ENCODE results near the gene COPG1. TPM values are rescaled to one million over a fixed set of nuclear protein-coding genes. Genes with fewer than 3 reads are reported as not detected.
A peak's percentile ranks its signal among the peaks of the same experiment; 100 is the strongest.

Gene COPG1
- total RNA-seq, 1 experiment from 2014 or later: 132 TPM

- TF ChIP-seq ESRRA (CRISPR knock-in tag; IDR thresholded peaks at IDR 0.05; ENCODE audit: borderline replicate concordance) (no peak), TEAD1 (CRISPR knock-in tag; IDR thresholded peaks at IDR 0.05) (no peak), CREM (CRISPR knock-in tag; IDR thresholded peaks at IDR 0.05) (0 out of 2 replicates have a peak, but pooled peaks have one; percentile 30), ZNF396 (CRISPR knock-in tag; IDR thresholded peaks at IDR 0.05; ENCODE audit: borderline replicate concordance) (no peak)
These were observed 65.2 kb downstream of the COPG1 start (continued) for GRCh38 chr3:129314386-129315222.

DNA sequence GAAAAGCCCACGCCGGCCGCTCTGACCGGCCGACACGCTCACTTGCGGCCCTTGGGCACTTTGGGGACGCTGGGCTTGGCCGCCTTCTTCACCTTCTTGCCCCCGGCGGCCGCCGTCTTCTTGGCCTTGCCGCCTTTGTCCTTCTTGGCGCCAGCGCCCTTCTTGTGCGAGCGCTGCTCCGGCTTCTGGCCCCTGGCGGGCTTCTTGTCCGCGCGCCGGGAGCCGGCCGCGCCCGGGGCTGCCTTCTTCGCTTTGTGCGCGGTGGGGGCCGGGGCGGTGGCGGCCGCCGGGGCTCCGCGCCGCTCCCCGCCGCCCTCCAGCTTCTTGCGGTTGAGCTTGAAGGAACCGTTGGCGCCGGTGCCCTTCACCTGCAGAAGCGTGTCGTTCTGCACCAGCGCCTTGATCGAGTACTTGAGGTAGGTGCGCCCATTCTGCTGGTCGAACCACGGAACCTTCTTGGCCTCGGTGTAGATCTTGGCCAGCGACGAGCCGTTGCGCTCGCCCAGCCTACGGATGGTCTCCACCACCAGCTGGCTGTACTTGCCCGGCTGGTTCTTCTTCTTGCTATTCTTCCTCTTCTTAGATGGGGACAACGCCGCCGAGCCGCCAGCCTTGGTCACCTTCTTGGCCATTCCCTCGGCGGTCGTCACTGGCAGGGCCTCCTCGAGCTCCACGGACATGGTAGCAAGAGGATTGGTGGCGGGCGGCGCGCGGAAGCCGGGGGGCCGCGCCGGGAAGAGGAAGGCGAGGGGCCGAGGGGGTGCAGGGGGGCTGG lies 66.0 kb downstream of the COPG1 start:
- no peaks in the 10 kb centered on the region; the same call in 1 of the 2 replicates for H3K27me3 Mint-ChIP-seq (ENCODE audit: low read depth)
- H3K9me3 Mint-ChIP-seq: no peaks in the 10 kb centered on the region
- H3K36me3 Mint-ChIP-seq: no peaks in the 10 kb centered on the region
- POLR2A ChIA-PET: interaction anchor here (0.6 to 3.9 kb wide), 15 partner anchors 11 to 436 kb away, joined by 3 to 44 read pairs (median 5); partner anchors contain the start of genes CNBP, COPG1, HMCES and RAB43
- H3K4me1 Mint-ChIP-seq: peaks cover 9% of the 10 kb centered on the region
- H3K27ac Mint-ChIP-seq: peak overlapping the region; percentile 84
- ATAC-seq: no peak
- CTCF ChIA-PET: interaction anchor here (0.7 to 2.0 kb wide), 15 partner anchors 9 to 298 kb away, joined by 3 to 32 read pairs (median 4); partner anchors contain the start of genes COPG1, HMCES and RAB43
- no peak for TF ChIP-seq NR2C2 (CRISPR knock-in tag; IDR thresholded peaks at IDR 0.05)
- TF ChIP-seq, protein P1, sequence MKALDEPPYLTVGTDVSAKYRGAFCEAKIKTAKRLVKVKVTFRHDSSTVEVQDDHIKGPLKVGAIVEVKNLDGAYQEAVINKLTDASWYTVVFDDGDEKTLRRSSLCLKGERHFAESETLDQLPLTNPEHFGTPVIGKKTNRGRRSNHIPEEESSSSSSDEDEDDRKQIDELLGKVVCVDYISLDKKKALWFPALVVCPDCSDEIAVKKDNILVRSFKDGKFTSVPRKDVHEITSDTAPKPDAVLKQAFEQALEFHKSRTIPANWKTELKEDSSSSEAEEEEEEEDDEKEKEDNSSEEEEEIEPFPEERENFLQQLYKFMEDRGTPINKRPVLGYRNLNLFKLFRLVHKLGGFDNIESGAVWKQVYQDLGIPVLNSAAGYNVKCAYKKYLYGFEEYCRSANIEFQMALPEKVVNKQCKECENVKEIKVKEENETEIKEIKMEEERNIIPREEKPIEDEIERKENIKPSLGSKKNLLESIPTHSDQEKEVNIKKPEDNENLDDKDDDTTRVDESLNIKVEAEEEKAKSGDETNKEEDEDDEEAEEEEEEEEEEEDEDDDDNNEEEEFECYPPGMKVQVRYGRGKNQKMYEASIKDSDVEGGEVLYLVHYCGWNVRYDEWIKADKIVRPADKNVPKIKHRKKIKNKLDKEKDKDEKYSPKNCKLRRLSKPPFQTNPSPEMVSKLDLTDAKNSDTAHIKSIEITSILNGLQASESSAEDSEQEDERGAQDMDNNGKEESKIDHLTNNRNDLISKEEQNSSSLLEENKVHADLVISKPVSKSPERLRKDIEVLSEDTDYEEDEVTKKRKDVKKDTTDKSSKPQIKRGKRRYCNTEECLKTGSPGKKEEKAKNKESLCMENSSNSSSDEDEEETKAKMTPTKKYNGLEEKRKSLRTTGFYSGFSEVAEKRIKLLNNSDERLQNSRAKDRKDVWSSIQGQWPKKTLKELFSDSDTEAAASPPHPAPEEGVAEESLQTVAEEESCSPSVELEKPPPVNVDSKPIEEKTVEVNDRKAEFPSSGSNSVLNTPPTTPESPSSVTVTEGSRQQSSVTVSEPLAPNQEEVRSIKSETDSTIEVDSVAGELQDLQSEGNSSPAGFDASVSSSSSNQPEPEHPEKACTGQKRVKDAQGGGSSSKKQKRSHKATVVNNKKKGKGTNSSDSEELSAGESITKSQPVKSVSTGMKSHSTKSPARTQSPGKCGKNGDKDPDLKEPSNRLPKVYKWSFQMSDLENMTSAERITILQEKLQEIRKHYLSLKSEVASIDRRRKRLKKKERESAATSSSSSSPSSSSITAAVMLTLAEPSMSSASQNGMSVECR (CRISPR knock-in tag; IDR thresholded peaks at IDR 0.05; ENCODE audit: borderline replicate concordance): peak; percentile 67; the same call in 1 of the 2 replicates
- TF ChIP-seq, protein P2, sequence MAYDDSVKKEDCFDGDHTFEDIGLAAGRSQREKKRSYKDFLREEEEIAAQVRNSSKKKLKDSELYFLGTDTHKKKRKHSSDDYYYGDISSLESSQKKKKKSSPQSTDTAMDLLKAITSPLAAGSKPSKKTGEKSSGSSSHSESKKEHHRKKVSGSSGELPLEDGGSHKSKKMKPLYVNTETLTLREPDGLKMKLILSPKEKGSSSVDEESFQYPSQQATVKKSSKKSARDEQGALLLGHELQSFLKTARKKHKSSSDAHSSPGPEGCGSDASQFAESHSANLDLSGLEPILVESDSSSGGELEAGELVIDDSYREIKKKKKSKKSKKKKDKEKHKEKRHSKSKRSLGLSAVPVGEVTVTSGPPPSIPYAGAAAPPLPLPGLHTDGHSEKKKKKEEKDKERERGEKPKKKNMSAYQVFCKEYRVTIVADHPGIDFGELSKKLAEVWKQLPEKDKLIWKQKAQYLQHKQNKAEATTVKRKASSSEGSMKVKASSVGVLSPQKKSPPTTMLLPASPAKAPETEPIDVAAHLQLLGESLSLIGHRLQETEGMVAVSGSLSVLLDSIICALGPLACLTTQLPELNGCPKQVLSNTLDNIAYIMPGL (CRISPR knock-in tag; IDR thresholded peaks at IDR 0.05): 0 out of 2 replicates have a peak, but pooled peaks have one; percentile 7
- no peak for TF ChIP-seq JAZF1 (CRISPR knock-in tag; IDR thresholded peaks at IDR 0.05)
- no peak for TF ChIP-seq MXD4 (CRISPR knock-in tag; IDR thresholded peaks at IDR 0.05; ENCODE audit: borderline replicate concordance)
- no peak for TF ChIP-seq ZBTB43 (CRISPR knock-in tag; IDR thresholded peaks at IDR 0.05)
- 0 out of 2 replicates have a peak, but pooled peaks have one; percentile 6 for TF ChIP-seq CREM (CRISPR knock-in tag; IDR thresholded peaks at IDR 0.05)
- no peak for TF ChIP-seq SP1 (CRISPR knock-in tag; conservative IDR thresholded peaks at IDR 0.05)
- TF ChIP-seq NFE2L1 (CRISPR knock-in tag; IDR thresholded peaks at IDR 0.05): no peak
- TF ChIP-seq MAX (CRISPR knock-in tag; IDR thresholded peaks at IDR 0.05): 0 out of 2 replicates have a peak, but pooled peaks have one; percentile 32
- TF ChIP-seq, protein P3, sequence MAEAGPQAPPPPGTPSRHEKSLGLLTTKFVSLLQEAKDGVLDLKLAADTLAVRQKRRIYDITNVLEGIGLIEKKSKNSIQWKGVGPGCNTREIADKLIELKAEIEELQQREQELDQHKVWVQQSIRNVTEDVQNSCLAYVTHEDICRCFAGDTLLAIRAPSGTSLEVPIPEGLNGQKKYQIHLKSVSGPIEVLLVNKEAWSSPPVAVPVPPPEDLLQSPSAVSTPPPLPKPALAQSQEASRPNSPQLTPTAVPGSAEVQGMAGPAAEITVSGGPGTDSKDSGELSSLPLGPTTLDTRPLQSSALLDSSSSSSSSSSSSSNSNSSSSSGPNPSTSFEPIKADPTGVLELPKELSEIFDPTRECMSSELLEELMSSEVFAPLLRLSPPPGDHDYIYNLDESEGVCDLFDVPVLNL (CRISPR knock-in tag; IDR thresholded peaks at IDR 0.05; ENCODE audit: borderline replicate concordance, low read depth): no peak
- 0 out of 2 replicates have a peak, but pooled peaks have one; percentile 4 for TF ChIP-seq ETV6 (CRISPR knock-in tag; IDR thresholded peaks at IDR 0.05)
- 0 out of 2 replicates have a peak, but pooled peaks have one; percentile 34 for TF ChIP-seq JUN (CRISPR knock-in tag; IDR thresholded peaks at IDR 0.05)
- TF ChIP-seq ZNF423 (CRISPR knock-in tag; IDR thresholded peaks at IDR 0.05): no peak
- H3K4me3 Mint-ChIP-seq: peak overlapping the region; percentile 88
- no peak for DNase-seq (ENCODE audit: low spot score)
